Stimulated activated CD4-positive, alpha-beta T cell treated with anti-CD3 and anti-CD28 coated beads, Interleukin-2, amount 100 ng/mL, for 48 hours (primary cell): ENCODE results near the gene LRRC41.
"Not testable (repeated sequence)": the region's sequence is repeated elsewhere in the genome, so short reads cannot be mapped to it uniquely, and the experiment has no call there.

Experiments
- DNase-seq, 2 donors: peaks; one replicate each; pipeline ENCODE4 v3.0.0-alpha.2; 2020

Gene LRRC41

GRCh38 chr1:46322191-46322590, 18.8 kb upstream of the LRRC41 start:
- not testable (repeated sequence) for DNase-seq

- DNase-seq, result not testable (repeated sequence)
Observed at GRCh38 chr1:46319960-46320914, 16.8 kb upstream of the LRRC41 start.

- not testable (repeated sequence) for DNase-seq
Observed at GRCh38 chr1:46319301-46319700, 15.9 kb upstream of the LRRC41 start.

GRCh38 chr1:46317323-46317722, 13.9 kb upstream of the LRRC41 start:
- no peak for DNase-seq

- no peak for DNase-seq
Observed at GRCh38 chr1:46315669-46316403, 12.4 kb upstream of the LRRC41 start.

- DNase-seq, result no peak
Observed at GRCh38 chr1:46310321-46310720, 6.9 kb upstream of the LRRC41 start.

- no peak for DNase-seq
Observed at GRCh38 chr1:46309401-46310159, 6.2 kb upstream of the LRRC41 start.

- DNase-seq, result no peak
Observed at GRCh38 chr1:46306159-46306530, 2.7 kb upstream of the LRRC41 start.

- no peak for DNase-seq
Observed at GRCh38 chr1:46303872-46304326, 483 bp upstream of the LRRC41 start.

GRCh38 chr1:46302641-46303037, 777 bp downstream of the LRRC41 start:
- no peak for DNase-seq

GRCh38 chr1:46301808-46302640, 1.4 kb downstream of the LRRC41 start:
- peak; percentile 41 to 46 for DNase-seq

- DNase-seq, result no peak
Observed at GRCh38 chr1:46301406-46301807, 2.0 kb downstream of the LRRC41 start.

GRCh38 chr1:46300673-46301405, 2.6 kb downstream of the LRRC41 start:
- no peak for DNase-seq

GRCh38 chr1:46298387-46298786, 5.0 kb downstream of the LRRC41 start:
- no peak for DNase-seq

GRCh38 chr1:46295306-46295705, 8.1 kb downstream of the LRRC41 start:
- DNase-seq, result no peak

- no peak for DNase-seq
Observed at GRCh38 chr1:46289976-46290375, 13.4 kb downstream of the LRRC41 start.

GRCh38 chr1:46289134-46289494, 14.3 kb downstream of the LRRC41 start:
- DNase-seq, result no peak

GRCh38 chr1:46288485-46289133, 14.8 kb downstream of the LRRC41 start:
- no peak for DNase-seq

GRCh38 chr1:46285730-46286477, 17.5 kb downstream of the LRRC41 start:
- DNase-seq, result peak in 1 of 2 donors; percentile 25
